ENCODE measurements around the gene NELL1. TPM values are rescaled to one million over a fixed set of nuclear protein-coding genes. Genes with fewer than 3 reads are reported as not detected.

Gene NELL1
- total and polyA plus RNA-seq, 2 donors (not counting 3 experiments of a cell fraction or from before 2014, with no cell fraction given) = not detected

DNA sequence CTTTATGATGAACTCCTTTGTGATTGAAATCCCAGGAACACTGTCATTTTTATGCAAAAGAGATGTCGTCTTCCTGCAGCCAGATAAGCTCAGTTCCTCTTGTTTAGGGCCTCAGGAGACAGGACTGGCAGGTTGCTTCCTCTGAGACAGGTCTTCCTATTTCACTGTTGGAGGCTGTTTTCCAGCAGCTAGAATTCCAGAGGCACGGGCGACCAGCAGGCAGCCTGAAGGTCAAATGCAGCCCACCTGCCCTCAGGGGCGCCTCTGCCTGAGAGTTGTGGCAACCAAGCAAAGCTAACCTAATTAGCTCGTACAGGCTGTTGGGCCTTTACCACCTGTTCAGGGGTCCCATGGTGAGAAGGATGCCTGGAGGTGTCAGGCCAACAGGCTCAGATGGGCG, 47.7 kb upstream of the NELL1 start:
- no peak for FAIRE-seq
- CTCF ChIA-PET = no interaction called here
- no peak overlapping the region for H3K9ac ChIP-seq (replicated peaks; ENCODE audit: extremely low read depth, insufficient read depth, low read length)
- H3K9me1 ChIP-seq (replicated peaks; ENCODE audit: control insufficient read depth, extremely low read depth, insufficient read depth, low read length) = no peaks in the 10 kb centered on the region
- no peaks in the 10 kb centered on the region for H4K20me1 ChIP-seq (replicated peaks; ENCODE audit: control insufficient read depth, extremely low read depth, insufficient read depth, low read length)
- no peak overlapping the region for H3K4me2 ChIP-seq (ENCODE audit: insufficient read depth, low read length)
- BruUV-seq (replicated peaks) = no TSS peak
- POLR2A ChIA-PET = no interaction called here
- TF ChIP-seq FOS (IDR thresholded peaks at IDR 0.05; ENCODE audit: borderline replicate concordance, insufficient read depth, low read length) (no peak), JUN (IDR thresholded peaks at IDR 0.05; ENCODE audit: borderline replicate concordance, insufficient read depth, insufficient read length, low read depth) (no peak), MYC (IDR thresholded peaks at IDR 0.05; ENCODE audit: low read depth, low read length) (no peak), EZH2 (IDR thresholded peaks at IDR 0.05; ENCODE audit: borderline replicate concordance, low read depth, low read length, severe bottlenecking) (no peak), POLR2AphosphoS5 (IDR thresholded peaks at IDR 0.05; ENCODE audit: insufficient read depth, low read depth, low read length) (no peak), GATA2 (IDR thresholded peaks at IDR 0.05; ENCODE audit: insufficient read depth, insufficient read length, low read depth, low read length) (no peak), POLR2A (IDR thresholded peaks at IDR 0.05; ENCODE audit: low read depth, low read length) (no peak)
- TF ChIP-seq, protein P1, sequence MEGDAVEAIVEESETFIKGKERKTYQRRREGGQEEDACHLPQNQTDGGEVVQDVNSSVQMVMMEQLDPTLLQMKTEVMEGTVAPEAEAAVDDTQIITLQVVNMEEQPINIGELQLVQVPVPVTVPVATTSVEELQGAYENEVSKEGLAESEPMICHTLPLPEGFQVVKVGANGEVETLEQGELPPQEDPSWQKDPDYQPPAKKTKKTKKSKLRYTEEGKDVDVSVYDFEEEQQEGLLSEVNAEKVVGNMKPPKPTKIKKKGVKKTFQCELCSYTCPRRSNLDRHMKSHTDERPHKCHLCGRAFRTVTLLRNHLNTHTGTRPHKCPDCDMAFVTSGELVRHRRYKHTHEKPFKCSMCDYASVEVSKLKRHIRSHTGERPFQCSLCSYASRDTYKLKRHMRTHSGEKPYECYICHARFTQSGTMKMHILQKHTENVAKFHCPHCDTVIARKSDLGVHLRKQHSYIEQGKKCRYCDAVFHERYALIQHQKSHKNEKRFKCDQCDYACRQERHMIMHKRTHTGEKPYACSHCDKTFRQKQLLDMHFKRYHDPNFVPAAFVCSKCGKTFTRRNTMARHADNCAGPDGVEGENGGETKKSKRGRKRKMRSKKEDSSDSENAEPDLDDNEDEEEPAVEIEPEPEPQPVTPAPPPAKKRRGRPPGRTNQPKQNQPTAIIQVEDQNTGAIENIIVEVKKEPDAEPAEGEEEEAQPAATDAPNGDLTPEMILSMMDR (IDR thresholded peaks at IDR 0.05; ENCODE audit: extremely low read depth in 1 of 2, insufficient read depth in 1 of 2, low read depth in 1 of 2, low read length in 2 of 2) = no peak
- TF ChIP-seq, protein P2, sequence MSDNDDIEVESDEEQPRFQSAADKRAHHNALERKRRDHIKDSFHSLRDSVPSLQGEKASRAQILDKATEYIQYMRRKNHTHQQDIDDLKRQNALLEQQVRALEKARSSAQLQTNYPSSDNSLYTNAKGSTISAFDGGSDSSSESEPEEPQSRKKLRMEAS (IDR thresholded peaks at IDR 0.05; ENCODE audit: insufficient read depth, insufficient read length) = no peak
- no peaks in the 10 kb centered on the region for H3K4me1 ChIP-seq (ENCODE audit: control insufficient read depth, extremely low read depth, insufficient read depth, low read length)
- no peak overlapping the region for H2AFZ ChIP-seq (ENCODE audit: low read depth, low read length)
- H3K27me3 ChIP-seq (ENCODE audit: control insufficient read depth in 2 of 2, insufficient read depth in 2 of 2, low read length in 2 of 2) = no peaks in the 10 kb centered on the region
- H3K9me3 ChIP-seq (replicated peaks; ENCODE audit: control insufficient read depth, insufficient read depth, low read length) = no peaks in the 10 kb centered on the region
- no peaks in the 10 kb centered on the region for H3K79me2 ChIP-seq (ENCODE audit: control insufficient read depth, insufficient read depth, low read length)
- H3K36me3 ChIP-seq (ENCODE audit: control insufficient read depth in 2 of 2, extremely low read depth in 1 of 2, insufficient read depth in 2 of 2, low read length in 2 of 2) = no peaks in the 10 kb centered on the region
- dilution Hi-C loops (cut with MboI; ENCODE audit: extremely low pct_ligation_motif_present, low sequenced_read_pairs) = no loop called here
- no peak overlapping the region for H3K27ac ChIP-seq (ENCODE audit: insufficient read depth, low read depth, low read length)
- H3K4me3 ChIP-seq (replicated peaks in 1 of 3; ENCODE audit: insufficient read depth in 1 of 3, low read depth in 1 of 3, low read length in 3 of 3) = no peak overlapping the region
- intact Hi-C loops (cut with micrococcal nuclease) = no loop called here
- DNase-seq (ENCODE audit: low read depth, low spot score) = no peak

Data from endothelial cell of umbilical vein (primary cell).